Neural cell (in vitro differentiated cells): ENCODE results near the gene BNC1.

Experiments used
- RAD21 ChIP-seq: fragments of 450-650 bp; conservative IDR thresholded peaks from 2 replicates; pipeline ENCODE4 v1.6.1; 2014; ENCODE audit warnings: antibody characterized with exemption, mild to moderate bottlenecking, moderate library complexity
- TF ChIP-seq, protein P1 (sequence below): fragments of 450-650 bp; IDR thresholded peaks from 2 replicates; pipeline ENCODE4 v1.5.1; 2014; ENCODE audit warnings: antibody characterized with exemption, mild to moderate bottlenecking, moderate library complexity; ENCODE audit not compliant: poor library complexity, severe bottlenecking

DNA sequence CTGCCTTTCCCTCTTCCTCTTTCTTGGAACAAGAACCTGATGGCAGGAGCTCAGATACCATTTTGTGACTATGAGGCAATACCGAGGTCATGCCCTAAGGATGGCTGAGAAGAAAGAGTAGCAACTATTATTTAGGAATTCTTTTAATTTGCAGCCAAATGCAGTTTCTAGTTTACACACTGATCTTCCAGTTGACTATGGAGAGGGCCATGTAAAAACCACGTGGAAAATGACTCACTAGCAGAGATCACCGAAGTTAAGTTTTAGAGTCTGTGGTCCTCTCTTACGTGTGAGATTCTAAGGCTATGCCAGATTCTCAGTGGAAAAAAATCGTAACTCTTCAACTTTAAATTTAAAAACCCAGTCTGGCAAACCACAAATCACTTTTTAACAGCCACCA is 7.8 kb downstream of the BNC1 start:
- TF ChIP-seq, protein P1, sequence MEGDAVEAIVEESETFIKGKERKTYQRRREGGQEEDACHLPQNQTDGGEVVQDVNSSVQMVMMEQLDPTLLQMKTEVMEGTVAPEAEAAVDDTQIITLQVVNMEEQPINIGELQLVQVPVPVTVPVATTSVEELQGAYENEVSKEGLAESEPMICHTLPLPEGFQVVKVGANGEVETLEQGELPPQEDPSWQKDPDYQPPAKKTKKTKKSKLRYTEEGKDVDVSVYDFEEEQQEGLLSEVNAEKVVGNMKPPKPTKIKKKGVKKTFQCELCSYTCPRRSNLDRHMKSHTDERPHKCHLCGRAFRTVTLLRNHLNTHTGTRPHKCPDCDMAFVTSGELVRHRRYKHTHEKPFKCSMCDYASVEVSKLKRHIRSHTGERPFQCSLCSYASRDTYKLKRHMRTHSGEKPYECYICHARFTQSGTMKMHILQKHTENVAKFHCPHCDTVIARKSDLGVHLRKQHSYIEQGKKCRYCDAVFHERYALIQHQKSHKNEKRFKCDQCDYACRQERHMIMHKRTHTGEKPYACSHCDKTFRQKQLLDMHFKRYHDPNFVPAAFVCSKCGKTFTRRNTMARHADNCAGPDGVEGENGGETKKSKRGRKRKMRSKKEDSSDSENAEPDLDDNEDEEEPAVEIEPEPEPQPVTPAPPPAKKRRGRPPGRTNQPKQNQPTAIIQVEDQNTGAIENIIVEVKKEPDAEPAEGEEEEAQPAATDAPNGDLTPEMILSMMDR, result no peak
- TF ChIP-seq RAD21, result no peak
